CD4-positive, alpha-beta T cell (primary cell): ENCODE measurements around the gene RCN2. TPM values are rescaled to one million over a fixed set of nuclear protein-coding genes. Genes with fewer than 3 reads are reported as not detected.

Experiments
- ATAC-seq: fragments of 200-7000 bp; cut with Tn5 transposase; one replicate; pipeline ENCODE4 v1.10.0; 2022; ENCODE audit warnings: mild to moderate bottlenecking; ENCODE audit not compliant: poor library complexity
- CTCF ChIA-PET: fragments of 350-600 bp; sonication (Branson Sonifier 250); formaldehyde crosslinking; loops from one replicate; lab custom pipeline; 2021; ENCODE audit warnings: antibody characterized with exemption, inconsistent platforms; lab: Charles Lee
- POLR2A ChIA-PET: fragments of 350-600 bp; sonication (Branson Sonifier 250); formaldehyde crosslinking; loops from one replicate; lab custom pipeline; 2021; ENCODE audit warnings: antibody characterized with exemption, inconsistent platforms; lab: Charles Lee
- DNase-seq, 14 experiments: peaks; one replicate each; pipeline ENCODE4 v3.0.0-alpha.2; 2013 to 2020; ENCODE audit warnings: mixed read lengths in 2 of 14
- H3K27ac ChIP-seq, 2 donors: one replicate each; pipeline versions ENCODE4 v1.5.1 to v1.7.0; 2013; ENCODE audit warnings: low read length in 2 of 2, low read depth in 1 of 2, mild to moderate bottlenecking in 1 of 2
- H3K27me3 ChIP-seq, 2 experiments: 1 replicate in 1 of 2; 2 replicates in 1 of 2; pipeline versions ENCODE4 v1.6.1 to v1.7.0; 2013; ENCODE audit warnings: low read length in 2 of 2, control low read depth in 1 of 2, mild to moderate bottlenecking in 1 of 2, moderate library complexity in 1 of 2; ENCODE audit not compliant: insufficient read depth in 2 of 2, control insufficient read depth in 1 of 2
- H3K36me3 ChIP-seq: one replicate; pipeline ENCODE4 v1.6.1; 2013; ENCODE audit warnings: low read length, control low read depth; ENCODE audit not compliant: insufficient read depth
- H3K4me1 ChIP-seq: one replicate; pipeline ENCODE4 v1.6.1; 2013; ENCODE audit warnings: low read length, control low read depth; ENCODE audit not compliant: insufficient read depth
- H3K4me3 ChIP-seq: one replicate; pipeline ENCODE4 v1.5.1; 2013; ENCODE audit warnings: mild to moderate bottlenecking, low read length, moderate library complexity
- H3K9me3 ChIP-seq, 2 experiments: 1 replicate in 1 of 2; 2 replicates in 1 of 2; pipeline versions ENCODE4 v1.6.1 to v1.7.0; 2013; ENCODE audit warnings: low read length in 2 of 2, mild to moderate bottlenecking in 2 of 2, control low read depth in 1 of 2, moderate library complexity in 1 of 2; ENCODE audit not compliant: control insufficient read depth in 1 of 2, insufficient read depth in 1 of 2
- H3K27ac Mint-ChIP-seq: one replicate; pipeline ENCODE4 v1.8.0; 2020; ENCODE audit warnings: mixed read lengths
- H3K27me3 Mint-ChIP-seq: one replicate; pipeline ENCODE4 v1.8.0; 2021; ENCODE audit warnings: mixed read lengths
- H3K36me3 Mint-ChIP-seq: one replicate; pipeline ENCODE4 v1.8.0; 2021; ENCODE audit warnings: low read depth, mixed read lengths
- H3K4me1 Mint-ChIP-seq: one replicate; pipeline ENCODE4 v1.8.0; 2021; ENCODE audit warnings: low read depth, mixed read lengths
- H3K4me3 Mint-ChIP-seq: one replicate; pipeline ENCODE4 v1.8.0; 2020; ENCODE audit warnings: mild to moderate bottlenecking, mixed read lengths
- H3K9me3 Mint-ChIP-seq: one replicate; pipeline ENCODE4 v1.8.0; 2020; ENCODE audit warnings: mixed read lengths
- CTCF ChIP-seq: fragments of 200-600 bp; IDR thresholded peaks from one replicate; pipeline ENCODE4 v1.8.0; 2022; ENCODE audit warnings: antibody characterized with exemption, mild to moderate bottlenecking
- intact Hi-C, 2 experiments: fragments of 100-400 bp; cut with DNase I in 1 of 2; cut with micrococcal nuclease in 1 of 2; formaldehyde crosslinking; loops; one replicate each; pipeline versions ENCODE4 v1.15.1 to v1.9.0; 2023 to 2025; cut with DNase I, micrococcal nuclease
- total RNA-seq, 174 experiments: library from RNA in 2 of 174; stranded (reverse) in 2 of 174; gene quantifications; one replicate each; pipeline ENCODE4 v1.2.3 and lab custom pipeline; 2021 to 2026

Gene RCN2
- total RNA-seq, 2 experiments from 2014 or later = 18.1 to 19.1 TPM

GRCh38 chr15:76994971-76995945 lies 63.7 kb downstream of the RCN2 start, which contains the start of gene PSTPIP1:
TSS of gene PSTPIP1 (plus strand) at chr15:76995126. CDS start at chr15:76995574, 448 bp downstream.
- Mint-ChIP-seq H3K27me3 (no peaks in the 10 kb centered on the region), H3K4me1 (peaks cover 75% of the 10 kb centered on the region), H3K9me3 (no peaks in the 10 kb centered on the region), H3K4me3 (peak within 1 kb of the TSS; percentile 95), H3K36me3 (peaks cover 24% of the 10 kb centered on the region), H3K27ac (peak within 1 kb of the TSS; percentile 98)
- TF ChIP-seq CTCF = no peak
- POLR2A ChIA-PET = interaction anchor here (0.5 to 6.4 kb wide), 27 partner anchors 8 to 1356 kb away, joined by 3 to 124 read pairs (median 7); partner anchors contain the start of genes RCN2, SCAPER and TSPAN3
- H3K36me3 ChIP-seq = peaks cover 15% of the 10 kb centered on the region
- peak; percentile 56 to 84 (median 73) for DNase-seq
- peak within 1 kb of the TSS; percentile 95 for H3K4me3 ChIP-seq
- CTCF ChIA-PET = interaction anchor here (0.6 to 2.4 kb wide), 7 partner anchors 11 to 442 kb away, joined by 3 to 13 read pairs (median 4); no protein-coding TSS in a partner anchor
- peaks cover 77% of the 10 kb centered on the region for H3K4me1 ChIP-seq
- intact Hi-C loops = loop anchor here (5.0 to 10.0 kb wide), 3 partner anchors 63 to 430 kb away; partner anchors contain the start of genes RCN2 (in 2 of the 2), HMG20A (in 1 of the 2), PEAK1 (in 1 of the 2) and SCAPER (in 1 of the 2)
- H3K27ac ChIP-seq = peak within 1 kb of the TSS; percentile 88
- ATAC-seq = peak; percentile 76
- H3K27me3 ChIP-seq = no peaks in the 10 kb centered on the region
- no peaks in the 10 kb centered on the region for H3K9me3 ChIP-seq

- H3K27me3 Mint-ChIP-seq = no peaks in the 10 kb centered on the region
- Histone ChIP-seq H3K36me3 (peaks cover 23% of the 10 kb centered on the region), H3K4me3 (peak overlapping the region; percentile 95), H3K9me3 (no peaks in the 10 kb centered on the region), H3K4me1 (peaks cover 85% of the 10 kb centered on the region), H3K27ac (peak overlapping the region; percentile 88), H3K27me3 (no peaks in the 10 kb centered on the region)
- TF ChIP-seq CTCF = no peak
- peak overlapping the region; percentile 98 for H3K27ac Mint-ChIP-seq
- CTCF ChIA-PET = interaction anchor here (1.5 to 2.4 kb wide), 2 partner anchors 18 to 23 kb away, joined by 4 to 13 read pairs; no protein-coding TSS in a partner anchor
- peak in 2 of 14 experiments; percentile 4 to 33 for DNase-seq
- peaks cover 28% of the 10 kb centered on the region for H3K36me3 Mint-ChIP-seq
- POLR2A ChIA-PET = interaction anchor here (0.6 to 6.4 kb wide), 19 partner anchors 8 to 91 kb away, joined by 3 to 124 read pairs (median 7); partner anchors contain the start of genes RCN2, SCAPER and TSPAN3
- H3K4me1 Mint-ChIP-seq = peaks cover 82% of the 10 kb centered on the region
- H3K9me3 Mint-ChIP-seq = no peaks in the 10 kb centered on the region
- H3K4me3 Mint-ChIP-seq = peak overlapping the region; percentile 95
- intact Hi-C loops = loop anchor here (2.0 to 10.0 kb wide), 3 partner anchors 17 to 429 kb away; partner anchors contain the start of genes RCN2 (in 2 of the 2), HMG20A (in 1 of the 2) and PEAK1 (in 1 of the 2)
- ATAC-seq = no peak
Measured at GRCh38 chr15:76996076-76996525, 64.6 kb downstream of the RCN2 start.
